Measurements from ENCODE around the gene GALNS. TPM values are rescaled to one million over a fixed set of nuclear protein-coding genes. Genes with fewer than 3 reads are reported as not detected.

The GALNS gene
- total RNA-seq, 4 donors from 2014 or later, result 45.7 to 101 (median 75.6) TPM

DNA sequence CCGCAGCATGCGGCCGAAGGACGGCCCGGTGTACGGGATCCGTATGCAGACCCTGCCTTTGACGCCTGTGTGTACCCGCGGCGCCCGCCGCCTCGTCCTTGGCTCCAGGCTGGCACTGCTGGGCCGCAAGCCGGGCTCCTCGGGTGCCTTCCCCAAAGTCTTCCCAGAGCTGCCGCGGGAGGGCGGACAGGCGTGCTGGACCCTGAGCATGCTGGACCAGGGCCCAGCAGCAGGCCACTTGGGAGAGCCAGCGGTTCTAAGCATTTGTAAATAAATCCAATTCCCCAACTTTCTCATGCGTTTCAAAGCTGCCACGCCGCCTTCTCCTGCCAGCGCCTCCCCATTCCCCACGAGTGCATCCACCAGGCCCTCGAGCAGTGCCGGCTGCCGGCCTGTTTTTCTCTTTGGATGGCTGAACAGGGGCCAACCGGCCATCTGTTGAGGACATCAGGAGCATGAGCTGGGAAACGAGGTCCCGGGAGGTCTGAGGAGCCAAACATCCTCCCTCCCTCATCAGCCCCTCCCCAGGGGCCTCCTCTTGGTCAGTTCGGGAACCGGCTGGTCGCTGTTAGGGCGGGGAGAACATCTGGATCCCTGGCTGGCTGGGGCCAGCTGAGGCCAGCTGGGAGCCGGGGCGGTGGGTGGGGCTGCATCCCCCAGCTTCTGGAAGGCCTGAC lies 30.2 kb upstream of the GALNS start:
- 73% methylated on average over 38 of the region's 39 CpGs; no CpG with 5 or more reads in 1 of the 2 donors for whole genome bisulfite sequencing, 2 donors (ENCODE audit: low coverage in 1 of 2)
- TF ChIP-seq POLR2AphosphoS5 (IDR thresholded peaks at IDR 0.05), result peak; percentile 52 to 89 (median 86)
- no peak for TF ChIP-seq CTCF (IDR thresholded peaks at IDR 0.05)
- peak; percentile 65 for DNase-seq
- Histone ChIP-seq H3K36me3 (no peaks in the 10 kb centered on the region), H3K27me3 (no peaks in the 10 kb centered on the region), H3K4me3 (no peak overlapping the region), H3K27ac (peak overlapping the region; percentile 19 to 65 (median 48)), H3K9me3 (no peaks in the 10 kb centered on the region), H3K4me1 (peaks cover 0 to 16% (median 4%) of the 10 kb centered on the region in 4 donors)
- intact Hi-C loops (cut with DNase I; ENCODE audit: low total_unique reads), result no loop called here
- in situ Hi-C loops (cut with MboI; ENCODE audit: low pct_ligation_motif_present in 1 of 4, low pct_unique_long_range_greater_than_20kb in 1 of 4, low sequenced_read_pairs in 3 of 4), result no loop called here

DNA sequence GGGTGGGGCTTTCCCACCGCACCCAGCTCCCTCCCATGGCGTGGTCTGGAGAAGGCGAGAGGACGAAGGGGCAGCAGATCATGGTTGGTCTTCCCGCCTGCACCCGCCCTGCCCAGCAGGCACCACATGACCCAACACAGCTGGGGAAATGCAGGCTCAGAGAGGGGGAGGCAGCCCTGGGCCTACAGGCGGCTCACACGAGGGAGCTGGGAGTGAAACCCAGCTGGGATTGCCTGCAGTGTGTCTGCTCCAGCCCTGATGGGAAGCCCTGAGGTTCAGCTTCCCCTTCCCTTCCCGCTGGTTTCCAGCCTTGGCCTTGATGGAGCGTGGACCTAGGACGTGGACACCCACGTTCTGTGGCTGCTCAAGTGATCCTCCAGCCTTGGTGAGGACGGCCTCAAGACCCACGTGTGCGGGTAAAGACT lies 29.7 kb upstream of the GALNS start:
- peak overlapping the region; percentile 19 to 65 (median 43) for H3K27ac ChIP-seq
- 78% methylated on average over 15 of the region's 15 CpGs; no CpG with 5 or more reads in 1 of the 2 donors for WGBS, 2 donors (ENCODE audit: low coverage in 1 of 2)
- in situ Hi-C loops (cut with MboI; ENCODE audit: low pct_ligation_motif_present in 1 of 4, low pct_unique_long_range_greater_than_20kb in 1 of 4, low sequenced_read_pairs in 3 of 4), result no loop called here
- intact Hi-C loops (cut with DNase I; ENCODE audit: low total_unique reads), result no loop called here
- DNase-seq, result no peak
- H3K4me1 ChIP-seq, result peaks cover 4 to 22% (median 7%) of the 10 kb centered on the region in 4 donors
- H3K36me3 ChIP-seq, result no peaks in the 10 kb centered on the region
- no peaks in the 10 kb centered on the region for H3K9me3 ChIP-seq
- H3K4me3 ChIP-seq, result no peak overlapping the region
- no peak for TF ChIP-seq EP300 (IDR thresholded peaks at IDR 0.05; ENCODE audit: low read depth)
- no peak for TF ChIP-seq POLR2AphosphoS5 (IDR thresholded peaks at IDR 0.05)
- TF ChIP-seq CTCF (IDR thresholded peaks at IDR 0.05), result no peak
- no peak for TF ChIP-seq POLR2A (IDR thresholded peaks at IDR 0.05)
- H3K27me3 ChIP-seq, result no peaks in the 10 kb centered on the region

DNA sequence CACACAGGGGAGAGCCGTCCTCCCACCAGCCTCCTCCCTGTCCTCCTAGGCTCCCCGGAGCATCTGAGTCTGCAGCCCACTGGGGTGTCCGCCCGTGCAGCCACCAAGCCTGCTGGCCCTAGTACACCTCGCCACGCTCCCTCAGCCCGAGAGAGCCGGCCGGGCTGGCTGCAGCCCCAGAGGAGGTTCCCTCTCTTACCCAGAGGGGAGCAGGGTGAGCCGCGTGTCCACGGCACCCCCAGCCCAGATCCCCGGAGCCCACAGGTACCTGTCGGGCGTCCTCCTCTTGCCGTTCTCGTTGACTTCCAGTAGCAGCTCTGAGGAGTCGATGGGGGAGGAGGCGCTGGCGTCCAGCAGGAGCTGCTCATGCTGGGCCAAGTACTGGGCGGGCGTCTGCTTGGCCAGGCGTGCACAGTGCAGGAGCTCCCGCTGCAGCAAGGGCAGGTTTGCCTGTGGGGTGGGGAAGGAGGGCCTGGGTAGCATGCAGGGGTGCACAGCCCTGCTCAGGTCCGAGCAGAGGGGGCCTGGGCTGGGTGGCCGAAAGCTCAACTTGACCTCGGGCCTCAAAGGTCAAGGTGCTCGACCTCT lies 29.0 kb upstream of the GALNS start:
- Histone ChIP-seq H3K4me3 (no peak overlapping the region), H3K36me3 (no peaks in the 10 kb centered on the region), H3K9me3 (no peaks in the 10 kb centered on the region), H3K27ac (peak overlapping the region in 2 of 4 donors; percentile 58 to 65), H3K27me3 (peaks cover 3% of the 10 kb centered on the region), H3K4me1 (peaks cover 4 to 26% (median 14%) of the 10 kb centered on the region in 4 donors)
- intact Hi-C loops (cut with DNase I; ENCODE audit: low total_unique reads) (no loop called here), in situ Hi-C loops (cut with MboI; ENCODE audit: low pct_ligation_motif_present in 1 of 4, low pct_unique_long_range_greater_than_20kb in 1 of 4, low sequenced_read_pairs in 3 of 4) (no loop called here)
- 85% methylated on average over 28 of the region's 28 CpGs; no CpG with 5 or more reads in 1 of the 2 donors for WGBS, 2 donors (ENCODE audit: low coverage in 1 of 2)
- no peak for DNase-seq
- TF ChIP-seq CTCF (IDR thresholded peaks at IDR 0.05) (no peak), EP300 (IDR thresholded peaks at IDR 0.05; ENCODE audit: low read depth) (no peak), POLR2A (IDR thresholded peaks at IDR 0.05) (no peak), POLR2AphosphoS5 (IDR thresholded peaks at IDR 0.05) (no peak)

DNA sequence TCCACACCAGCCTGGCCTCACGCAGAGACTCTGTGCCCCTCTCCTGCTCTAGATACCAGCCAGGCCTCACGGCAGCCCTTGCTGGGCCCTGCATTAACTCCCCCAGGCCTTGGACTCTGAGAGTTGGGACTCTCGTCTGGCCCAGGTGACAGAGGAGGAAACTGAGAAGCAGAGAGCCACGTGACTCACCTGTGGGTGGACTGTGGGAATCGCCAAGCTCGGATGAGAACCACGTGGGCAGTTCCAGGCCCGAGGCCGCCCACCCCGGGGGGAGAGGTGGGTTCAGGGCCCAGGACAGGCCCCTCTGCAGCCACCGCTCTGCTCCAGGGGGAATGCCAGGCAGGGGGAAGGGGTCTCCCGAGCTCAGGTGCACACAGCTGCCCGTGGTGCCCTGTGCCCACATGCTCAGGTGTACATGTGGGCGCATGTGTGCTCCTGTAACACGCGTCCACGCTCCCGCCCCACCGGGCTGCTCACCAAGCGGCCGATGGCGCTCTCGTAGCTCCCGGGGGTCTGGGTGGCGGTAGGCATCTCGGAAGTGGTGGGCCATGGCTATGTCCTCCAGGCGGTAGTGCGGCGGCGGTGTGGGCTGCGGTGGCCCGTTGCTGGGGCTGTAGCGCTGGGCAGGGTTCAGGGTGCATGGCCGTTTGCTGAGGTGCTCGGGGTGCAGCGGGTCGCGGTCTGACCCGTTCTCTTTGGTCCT lies 28.0 kb upstream of the GALNS start:
- Histone ChIP-seq H3K27me3 (peaks cover 12% of the 10 kb centered on the region), H3K27ac (no peak overlapping the region), H3K4me3 (no peak overlapping the region), H3K4me1 (peaks cover 4 to 29% (median 18%) of the 10 kb centered on the region in 4 donors), H3K36me3 (no peaks in the 10 kb centered on the region), H3K9me3 (no peaks in the 10 kb centered on the region)
- WGBS, 2 donors (ENCODE audit: low coverage in 1 of 2), result 91% methylated on average over 36 of the region's 39 CpGs; no CpG with 5 or more reads in 1 of the 2 donors
- DNase-seq, result no peak
- in situ Hi-C loops (cut with MboI; ENCODE audit: low pct_ligation_motif_present in 1 of 4, low pct_unique_long_range_greater_than_20kb in 1 of 4, low sequenced_read_pairs in 3 of 4) (no loop called here), intact Hi-C loops (cut with DNase I; ENCODE audit: low total_unique reads) (no loop called here)
- TF ChIP-seq EP300 (IDR thresholded peaks at IDR 0.05; ENCODE audit: low read depth) (no peak), POLR2A (IDR thresholded peaks at IDR 0.05) (no peak), CTCF (IDR thresholded peaks at IDR 0.05) (no peak), POLR2AphosphoS5 (IDR thresholded peaks at IDR 0.05) (no peak)
